GM21367 (cell line): ENCODE measurements around the gene RANBP9.
A peak's percentile ranks its signal among the peaks of the same experiment; 100 is the strongest.

Source experiments
- ATAC-seq: cut with Tn5 transposase; IDR thresholded peaks from one replicate; pipeline ENCODE4 v1.9.1; 2021; ENCODE audit not compliant: unreplicated experiment

Gene RANBP9

GRCh38 chr6:13711733-13712598, at the start of gene RANBP9:
Gene RANBP9 (minus strand): TSS chr6:13711835. CDS start chr6:13711505, 330 bp downstream.
- peak; percentile 69 for ATAC-seq

GRCh38 chr6:13760307-13761304, 49.0 kb upstream of the RANBP9 start:
- ATAC-seq: no peak

- no peak for ATAC-seq
These were observed 47.4 kb upstream of the RANBP9 start for GRCh38 chr6:13759025-13759424.

GRCh38 chr6:13754644-13755043, 43.0 kb upstream of the RANBP9 start:
- no peak for ATAC-seq

- ATAC-seq: no peak
These were observed 32.1 kb upstream of the RANBP9 start for GRCh38 chr6:13743736-13744127.

GRCh38 chr6:13742961-13743735, 31.5 kb upstream of the RANBP9 start:
- no peak for ATAC-seq

- no peak for ATAC-seq
These were observed 29.7 kb upstream of the RANBP9 start for GRCh38 chr6:13741365-13741764.

- no peak for ATAC-seq
These were observed 23.4 kb upstream of the RANBP9 start for GRCh38 chr6:13735031-13735430.

GRCh38 chr6:13733178-13733887, 21.7 kb upstream of the RANBP9 start:
- ATAC-seq: no peak

- no peak for ATAC-seq
These were observed 19.1 kb upstream of the RANBP9 start for GRCh38 chr6:13730704-13731103.

- no peak for ATAC-seq
These were observed 18.3 kb upstream of the RANBP9 start for GRCh38 chr6:13729891-13730290.

- ATAC-seq: no peak
These were observed 13.9 kb upstream of the RANBP9 start for GRCh38 chr6:13725570-13725969.

GRCh38 chr6:13725052-13725451, 13.4 kb upstream of the RANBP9 start:
- ATAC-seq: no peak

- no peak for ATAC-seq
These were observed 12.5 kb upstream of the RANBP9 start for GRCh38 chr6:13724182-13724581.

GRCh38 chr6:13722880-13723279, 11.2 kb upstream of the RANBP9 start:
- no peak for ATAC-seq

GRCh38 chr6:13718123-13718458, 6.5 kb upstream of the RANBP9 start:
- no peak for ATAC-seq

GRCh38 chr6:13716955-13717295, 5.3 kb upstream of the RANBP9 start:
- ATAC-seq: no peak

- ATAC-seq: no peak
These were observed 4.8 kb upstream of the RANBP9 start for GRCh38 chr6:13716225-13716954.

- no peak for ATAC-seq
These were observed 3.8 kb upstream of the RANBP9 start for GRCh38 chr6:13715444-13715883.

GRCh38 chr6:13712599-13712898, 914 bp upstream of the RANBP9 start:
- ATAC-seq: no peak
